ENCODE measurements around the gene CPNE5. TPM values are rescaled to one million over a fixed set of nuclear protein-coding genes. Genes with fewer than 3 reads are reported as not detected.

CPNE5 gene
- total RNA-seq, 1 experiment from 2014 or later: not detected

- H3K4me3 Mint-ChIP-seq (ENCODE audit: unreplicated experiment): peak within 1 kb of the TSS; percentile 92
- H3K4me1 Mint-ChIP-seq (ENCODE audit: low read depth, unreplicated experiment): peaks cover 8% of the 10 kb centered on the region
- H3K27me3 ChIP-seq (replicated peaks; ENCODE audit: control insufficient read depth, insufficient read depth, low read length): no peaks in the 10 kb centered on the region
- BruUV-seq (replicated peaks): no TSS peak
- H3K4me3 ChIP-seq (ENCODE audit: low read depth, low read length): peak within 1 kb of the TSS; percentile 78
- ChIA-PET CTCF (interaction anchor here (0.6 to 4.2 kb wide), 9 partner anchors 11 to 491 kb away, joined by 3 to 31 read pairs (median 4); partner anchors contain the start of gene C6orf89), POLR2A (interaction anchor here (0.5 to 1.7 kb wide), 6 partner anchors 11 to 1711 kb away, joined by 3 to 12 read pairs (median 8); partner anchors contain the start of genes C6orf89 and MTCH1)
- intact Hi-C loops (cut with micrococcal nuclease; ENCODE audit: unreplicated experiment): loop anchor here (1.0 kb wide), 1 partner anchor 11 kb away; the partner anchor contains the start of gene C6orf89
- H3K4me1 ChIP-seq: 0 out of 2 replicates have a peak, but pooled peaks cover 5% of the 10 kb centered on the region
- peak in 1 of 2 experiments; percentile 14 for TF ChIP-seq CTCF (IDR thresholded peaks at IDR 0.05; ENCODE audit: insufficient read depth in 1 of 2, low read depth in 1 of 2, low read length in 1 of 2, severe bottlenecking in 1 of 2, unreplicated experiment in 1 of 2)
- peak; percentile 83 to 85 for DNase-seq
- peak within 1 kb of the TSS; percentile 98 for H3K27ac Mint-ChIP-seq (ENCODE audit: unreplicated experiment)
- no peaks in the 10 kb centered on the region for H3K27me3 Mint-ChIP-seq (ENCODE audit: insufficient read depth, unreplicated experiment)
- H3K9me3 ChIP-seq: no peaks in the 10 kb centered on the region
- no peaks in the 10 kb centered on the region for H3K9me3 Mint-ChIP-seq (ENCODE audit: unreplicated experiment)
- H3K36me3 ChIP-seq (ENCODE audit: control insufficient read depth, insufficient read depth, low read length): no peaks in the 10 kb centered on the region
- peaks cover 11% of the 10 kb centered on the region for H3K36me3 Mint-ChIP-seq (ENCODE audit: insufficient read depth, unreplicated experiment)
Measured at GRCh38 chr6:36874443-36875249, 35.4 kb upstream of the CPNE5 start, which contains the start of gene PPIL1. PPIL1 (minus strand) TSS chr6:36874803; CDS start chr6:36874772, 31 bp downstream.

GRCh38 chr6:36873612-36874442 lies 34.6 kb upstream of the CPNE5 start:
- TF ChIP-seq CTCF (IDR thresholded peaks at IDR 0.05; ENCODE audit: insufficient read depth in 1 of 2, low read depth in 1 of 2, low read length in 1 of 2, severe bottlenecking in 1 of 2, unreplicated experiment in 1 of 2): peak in 1 of 2 experiments; percentile 47
- H3K9me3 Mint-ChIP-seq (ENCODE audit: unreplicated experiment): no peaks in the 10 kb centered on the region
- H3K27ac Mint-ChIP-seq (ENCODE audit: unreplicated experiment): peak overlapping the region; percentile 98
- DNase-seq: peak in 1 of 2 experiments; percentile 34
- H3K4me1 Mint-ChIP-seq (ENCODE audit: low read depth, unreplicated experiment): peaks cover 8% of the 10 kb centered on the region
- ChIA-PET CTCF (interaction anchor here (0.8 to 4.2 kb wide), 5 partner anchors 12 to 144 kb away, joined by 3 to 31 read pairs (median 15); partner anchors contain the start of gene C6orf89), POLR2A (interaction anchor here (0.6 to 1.7 kb wide), 5 partner anchors 10 to 1712 kb away, joined by 3 to 11 read pairs (median 5); partner anchors contain the start of genes C6orf89 and MTCH1)
- Histone ChIP-seq H3K4me1 (0 out of 2 replicates have a peak, but pooled peaks cover 5% of the 10 kb centered on the region), H3K27me3 (replicated peaks; ENCODE audit: control insufficient read depth, insufficient read depth, low read length) (no peaks in the 10 kb centered on the region), H3K36me3 (ENCODE audit: control insufficient read depth, insufficient read depth, low read length) (no peaks in the 10 kb centered on the region), H3K4me3 (ENCODE audit: low read depth, low read length) (peak overlapping the region; percentile 78), H3K9me3 (no peaks in the 10 kb centered on the region)
- intact Hi-C loops (cut with micrococcal nuclease; ENCODE audit: unreplicated experiment): no loop called here
- peaks cover 20% of the 10 kb centered on the region for H3K36me3 Mint-ChIP-seq (ENCODE audit: insufficient read depth, unreplicated experiment)
- H3K27me3 Mint-ChIP-seq (ENCODE audit: insufficient read depth, unreplicated experiment): no peaks in the 10 kb centered on the region
- H3K4me3 Mint-ChIP-seq (ENCODE audit: unreplicated experiment): peak overlapping the region; percentile 92
- BruUV-seq (replicated peaks): TSS peak; percentile 55
